ENCODE results near the gene CCDC178.

- TF ChIP-seq CTCF (conservative IDR thresholded peaks at IDR 0.05) (no peak), ZFX (IDR thresholded peaks at IDR 0.05) (no peak)
Measured at GRCh38 chr18:33115917-33116316, 324.6 kb downstream of the CCDC178 start.
